GM19324 (cell line): ENCODE measurements around the gene SLC39A1.

Experiments
- ATAC-seq: cut with Tn5 transposase; IDR thresholded peaks from one replicate; pipeline ENCODE4 v1.9.1; 2021; ENCODE audit warnings: mild to moderate bottlenecking, moderate library complexity; ENCODE audit not compliant: unreplicated experiment, low FRiP score

Gene SLC39A1

GRCh38 chr1:153954826-153955225 lies 8.5 kb downstream of the SLC39A1 start:
- ATAC-seq, result no peak

GRCh38 chr1:153953859-153954365 lies 9.4 kb downstream of the SLC39A1 start:
- no peak for ATAC-seq

GRCh38 chr1:153951801-153952200 lies 11.5 kb downstream of the SLC39A1 start:
- ATAC-seq, result no peak

GRCh38 chr1:153951183-153951582 lies 12.2 kb downstream of the SLC39A1 start:
- no peak for ATAC-seq

- peak; percentile 67 for ATAC-seq
Measured at GRCh38 chr1:153946622-153947241, 16.6 kb downstream of the SLC39A1 start, which contains the start of gene DENND4B. DENND4B (minus strand) TSS chr1:153946718; CDS start chr1:153944374, 2,344 bp downstream.

- peak; percentile 76 for ATAC-seq
Measured at GRCh38 chr1:153945795-153946621, 17.3 kb downstream of the SLC39A1 start.

- no peak for ATAC-seq
Measured at GRCh38 chr1:153945131-153945794, 18.1 kb downstream of the SLC39A1 start.

GRCh38 chr1:153944827-153945117 lies 18.6 kb downstream of the SLC39A1 start:
- no peak for ATAC-seq

- ATAC-seq, result no peak
Measured at GRCh38 chr1:153944005-153944826, 19.1 kb downstream of the SLC39A1 start.

- no peak for ATAC-seq
Measured at GRCh38 chr1:153942766-153943549, 20.4 kb downstream of the SLC39A1 start.

- no peak for ATAC-seq
Measured at GRCh38 chr1:153941826-153942725, 21.3 kb downstream of the SLC39A1 start.

GRCh38 chr1:153940756-153941155 lies 22.6 kb downstream of the SLC39A1 start:
- ATAC-seq, result no peak

GRCh38 chr1:153939476-153939875 lies 23.9 kb downstream of the SLC39A1 start:
- no peak for ATAC-seq

- ATAC-seq, result no peak
Measured at GRCh38 chr1:153938996-153939395, 24.3 kb downstream of the SLC39A1 start.

- no peak for ATAC-seq
Measured at GRCh38 chr1:153937331-153937730, 26.0 kb downstream of the SLC39A1 start.

- ATAC-seq, result no peak
Measured at GRCh38 chr1:153936011-153936802, 27.1 kb downstream of the SLC39A1 start.

GRCh38 chr1:153934746-153935145 lies 28.6 kb downstream of the SLC39A1 start:
- ATAC-seq, result no peak

GRCh38 chr1:153933955-153934354 lies 29.4 kb downstream of the SLC39A1 start:
- no peak for ATAC-seq
